PC-3 (cell line): ENCODE results near the gene ENAH. TPM values are rescaled to one million over a fixed set of nuclear protein-coding genes. Genes with fewer than 3 reads are reported as not detected.

ENCODE experiments used
- ATAC-seq: fragments of 200-7000 bp; cut with Tn5 transposase; 2 replicates; pipeline ENCODE4 v1.9.1; 2020; ENCODE audit warnings: mild to moderate bottlenecking, moderate library complexity
- BruUV-seq: library from RNA; stranded (reverse); fragments of 400-500 nt; replicated peaks from 2 replicates; lab custom pipeline; 2021; lab: Mats Ljungman, UMichigan
- CTCF ChIA-PET: fragments of 300-600 bp; sonication (Branson Sonifier 250); formaldehyde crosslinking; loops from one replicate; lab custom pipeline; 2022; ENCODE audit warnings: antibody characterized with exemption; lab: Charles Lee
- POLR2A ChIA-PET: fragments of 300-600 bp; sonication (Branson Sonifier 250); formaldehyde crosslinking; loops from one replicate; lab custom pipeline; 2022; ENCODE audit warnings: antibody characterized with exemption; ENCODE audit not compliant: unreplicated experiment; lab: Charles Lee
- DNase-seq: peaks from one replicate; pipeline ENCODE4 v3.0.0-alpha.2; 2015
- H2AFZ ChIP-seq: fragments of 300-600 bp; sonication (generic); 2 replicates; pipeline ENCODE4 v1.6.0; 2016; ENCODE audit warnings: antibody characterized with exemption, low read length
- H3F3A ChIP-seq: fragments of 300-600 bp; sonication (generic); one replicate; pipeline ENCODE4 v1.6.0; 2017; ENCODE audit warnings: antibody characterized with exemption, low read length, control low read depth, mild to moderate bottlenecking; ENCODE audit not compliant: unreplicated experiment
- H3K27ac ChIP-seq: fragments of 300-600 bp; sonication (generic); 2 replicates; pipeline ENCODE4 v1.5.1; 2016; ENCODE audit warnings: mild to moderate bottlenecking, low read length
- H3K27me3 ChIP-seq: fragments of 300-600 bp; sonication (generic); 2 replicates; pipeline ENCODE4 v1.6.1; 2016; ENCODE audit warnings: low read length, mixed read lengths
- H3K36me3 ChIP-seq: fragments of 300-600 bp; sonication (generic); 2 replicates; pipeline ENCODE4 v1.6.1; 2016; ENCODE audit warnings: low read depth, mixed run types, low read length, mixed read lengths
- H3K4me1 ChIP-seq: fragments of 300-600 bp; sonication (generic); 2 replicates; pipeline ENCODE4 v1.5.1; 2016; ENCODE audit warnings: low read length; ENCODE audit not compliant: insufficient read depth
- H3K4me2 ChIP-seq: fragments of 300-600 bp; sonication (generic); 2 replicates; pipeline ENCODE4 v1.6.0; 2016; ENCODE audit warnings: low read length
- H3K4me3 ChIP-seq: fragments of 300-600 bp; sonication (generic); 2 replicates; pipeline ENCODE4 v1.5.1; 2016; ENCODE audit warnings: mild to moderate bottlenecking, low read length, mixed read lengths
- H3K79me2 ChIP-seq: fragments of 300-600 bp; sonication (generic); 2 replicates; pipeline ENCODE4 v1.6.1; 2017; ENCODE audit warnings: low read length, mixed read lengths
- H3K9ac ChIP-seq: fragments of 300-600 bp; sonication (generic); 2 replicates; pipeline ENCODE4 v1.6.0; 2016; ENCODE audit warnings: mild to moderate bottlenecking, low read length
- H3K9me2 ChIP-seq: fragments of 300-600 bp; sonication (generic); replicated peaks from 2 replicates; pipeline ENCODE4 v1.6.1; 2016; ENCODE audit warnings: mixed run types, low read length, mixed read lengths
- H3K9me3 ChIP-seq: fragments of 300-600 bp; sonication (generic); 2 replicates; pipeline ENCODE4 v1.6.1; 2016; ENCODE audit warnings: low read length, mixed read lengths
- H4K20me1 ChIP-seq: fragments of 300-600 bp; sonication (generic); 2 replicates; pipeline ENCODE4 v1.6.1; 2016; ENCODE audit warnings: low read length, mixed read lengths
- CTCF ChIP-seq: fragments of 300-600 bp; sonication (generic); conservative IDR thresholded peaks from 2 replicates; pipeline ENCODE4 v1.5.1; 2017; ENCODE audit warnings: antibody characterized with exemption, low read depth, mild to moderate bottlenecking, low read length
- EZH2 ChIP-seq: fragments of 300-600 bp; sonication (generic); IDR thresholded peaks from one replicate; pipeline ENCODE4 v1.6.1; 2017; ENCODE audit warnings: antibody characterized with exemption, mild to moderate bottlenecking, low read length; ENCODE audit not compliant: unreplicated experiment
- EZH2phosphoT487 ChIP-seq: fragments of 300-600 bp; sonication (generic); IDR thresholded peaks from 2 replicates; pipeline ENCODE4 v1.6.1; 2018; ENCODE audit warnings: mild to moderate bottlenecking, antibody characterized with exemption, low read length, borderline replicate concordance
- intact Hi-C: fragments of 100-400 bp; cut with micrococcal nuclease; formaldehyde crosslinking; loops from 2 replicates; pipeline ENCODE4 v1.9.0; 2023
- total RNA-seq: library from RNA; depleted of rRNA; stranded (reverse); fragments of >200 nt; gene quantifications from 2 replicates; pipeline ENCODE4 v1.2.3, GENCODE V29; 2014

Gene ENAH
- total RNA-seq, 1 experiment from 2014 or later, result 96.6 TPM

- DNase-seq (peak; percentile 26), ATAC-seq (peak; percentile 90)
- TF ChIP-seq CTCF (no peak), EZH2 (no peak), EZH2phosphoT487 (no peak)
- no peak overlapping the region for H2AFZ ChIP-seq
- no peaks in the 10 kb centered on the region for H3K27me3 ChIP-seq
- H3K4me1 ChIP-seq, result peaks cover 18% of the 10 kb centered on the region
- H3K4me3 ChIP-seq, result no peak overlapping the region
- peaks cover 13% of the 10 kb centered on the region for H3K36me3 ChIP-seq
- no peaks in the 10 kb centered on the region for H3K9me2 ChIP-seq
- intact Hi-C loops, result loop anchor here (2.0 kb wide), 1 partner anchor 24 kb away; no protein-coding TSS in a partner anchor
- H4K20me1 ChIP-seq, result peaks cover 14% of the 10 kb centered on the region; the same call in 1 of the 2 replicates
- no peak overlapping the region for H3K27ac ChIP-seq
- ChIA-PET POLR2A (interaction anchor here (0.9 kb wide), 1 partner anchor 17 kb away, joined by 6 read pairs; no protein-coding TSS in a partner anchor), CTCF (no interaction called here)
- no peaks in the 10 kb centered on the region for H3F3A ChIP-seq
- no peak overlapping the region for H3K4me2 ChIP-seq
- BruUV-seq, result no TSS peak
- H3K9ac ChIP-seq, result no peak overlapping the region
- H3K79me2 ChIP-seq, result peaks cover 24% of the 10 kb centered on the region; the same call in 1 of the 2 replicates
- no peaks in the 10 kb centered on the region for H3K9me3 ChIP-seq
Observed at GRCh38 chr1:225533238-225533637, 119.7 kb downstream of the ENAH start.

- no peak overlapping the region for H3K4me2 ChIP-seq
- ChIA-PET POLR2A (interaction anchor here (0.9 kb wide), 1 partner anchor 17 kb away, joined by 6 read pairs; no protein-coding TSS in a partner anchor), CTCF (no interaction called here)
Observed at GRCh38 chr1:225532240-225532944, 120.5 kb downstream of the ENAH start.

More at GRCh38 chr1:225532240-225532944, 120.5 kb downstream of the ENAH start:
- no TSS peak for BruUV-seq
- ATAC-seq, result no peak
- Histone ChIP-seq H3K36me3 (peaks cover 13% of the 10 kb centered on the region), H3K79me2 (peaks cover 24% of the 10 kb centered on the region; the same call in 1 of the 2 replicates), H4K20me1 (peaks cover 14% of the 10 kb centered on the region; the same call in 1 of the 2 replicates), H3K9ac (no peak overlapping the region), H3K27ac (no peak overlapping the region), H3K9me3 (no peaks in the 10 kb centered on the region), H2AFZ (no peak overlapping the region), H3F3A (no peaks in the 10 kb centered on the region), H3K4me3 (no peak overlapping the region), H3K27me3 (no peaks in the 10 kb centered on the region), H3K4me1 (peaks cover 18% of the 10 kb centered on the region), H3K9me2 (no peaks in the 10 kb centered on the region)
- no peak for DNase-seq
- intact Hi-C loops, result loop anchor here (1.0 to 2.0 kb wide), 2 partner anchors 9 to 24 kb away; no protein-coding TSS in a partner anchor
- TF ChIP-seq EZH2 (no peak), CTCF (no peak), EZH2phosphoT487 (no peak)
